ENCODE measurements around the gene IL1RAPL2.

IL1RAPL2 gene

GRCh38 chrX:104749951-104750610 is 184.1 kb downstream of the IL1RAPL2 start:
- Histone ChIP-seq H3K9ac (ENCODE audit: low read depth, low read length) (no peak overlapping the region), H3K4me1 (ENCODE audit: control insufficient read depth, insufficient read depth, low read length) (peaks cover 4% of the 10 kb centered on the region), H3K4me3 (ENCODE audit: low read depth, low read length) (no peak overlapping the region), H3K27me3 (ENCODE audit: control insufficient read depth, insufficient read depth, low read length) (no peaks in the 10 kb centered on the region), H3K9me3 (ENCODE audit: control insufficient read depth, insufficient read depth, low read length) (no peaks in the 10 kb centered on the region), H3K36me3 (ENCODE audit: control insufficient read depth, insufficient read depth, low read length) (no peaks in the 10 kb centered on the region)

GRCh38 chrX:104762641-104763040 is 196.6 kb downstream of the IL1RAPL2 start:
- Histone ChIP-seq H3K4me1 (ENCODE audit: control insufficient read depth, insufficient read depth, low read length) (no peaks in the 10 kb centered on the region), H3K36me3 (ENCODE audit: control insufficient read depth, insufficient read depth, low read length) (no peaks in the 10 kb centered on the region), H3K9me3 (ENCODE audit: control insufficient read depth, insufficient read depth, low read length) (peaks cover 5% of the 10 kb centered on the region), H3K4me3 (ENCODE audit: low read depth, low read length) (no peak overlapping the region), H3K9ac (ENCODE audit: low read depth, low read length) (no peak overlapping the region), H3K27me3 (ENCODE audit: control insufficient read depth, insufficient read depth, low read length) (no peaks in the 10 kb centered on the region)

DNA sequence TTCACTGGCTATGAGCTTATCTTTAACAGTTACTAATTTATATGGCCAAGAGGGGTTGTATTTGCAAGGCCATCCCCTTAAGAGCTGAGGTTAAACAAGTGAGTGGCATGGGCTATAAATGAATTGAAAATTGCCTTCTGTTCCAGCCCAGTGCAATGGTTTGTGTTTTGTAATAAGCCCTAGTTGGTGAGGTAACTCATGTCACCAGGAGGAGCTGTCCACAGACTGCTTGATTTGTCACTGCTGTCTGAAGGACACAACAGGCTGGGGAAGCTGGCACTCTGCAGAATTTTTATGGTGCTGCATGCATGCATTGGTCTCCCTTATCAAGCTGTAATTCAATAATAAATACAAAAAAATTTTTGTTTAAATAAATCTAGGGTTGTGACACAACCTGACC is 223.8 kb downstream of the IL1RAPL2 start:
- Histone ChIP-seq H3K4me1 (ENCODE audit: control insufficient read depth, insufficient read depth, low read length) (no peaks in the 10 kb centered on the region), H3K9me3 (ENCODE audit: control insufficient read depth, insufficient read depth, low read length) (no peaks in the 10 kb centered on the region)

DNA sequence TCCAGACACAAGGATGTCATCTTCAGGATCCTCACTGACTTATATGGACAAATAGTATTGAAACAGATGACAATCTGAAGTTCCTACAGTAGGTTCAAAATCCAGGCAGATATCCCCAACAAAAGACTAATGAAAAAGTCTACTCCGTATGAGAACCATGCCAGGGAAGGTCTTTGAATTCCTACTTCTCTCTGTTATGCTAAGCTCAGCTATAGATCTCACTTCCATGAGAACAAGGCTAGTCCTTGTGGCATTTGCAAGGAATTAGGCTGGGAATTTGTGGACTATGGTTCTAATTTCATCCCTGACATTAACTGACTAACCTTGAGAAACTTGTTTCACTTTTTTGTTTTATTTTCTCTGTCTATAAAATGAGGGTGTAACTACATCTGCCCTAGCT is 229.8 kb downstream of the IL1RAPL2 start:
- Histone ChIP-seq H3K36me3 (ENCODE audit: control insufficient read depth, insufficient read depth, low read length) (no peaks in the 10 kb centered on the region), H3K9ac (ENCODE audit: low read depth, low read length) (no peak overlapping the region), H3K27me3 (ENCODE audit: control insufficient read depth, insufficient read depth, low read length) (no peaks in the 10 kb centered on the region), H3K9me3 (ENCODE audit: control insufficient read depth, insufficient read depth, low read length) (no peaks in the 10 kb centered on the region), H3K4me3 (ENCODE audit: low read depth, low read length) (no peak overlapping the region), H3K4me1 (ENCODE audit: control insufficient read depth, insufficient read depth, low read length) (peaks cover 15% of the 10 kb centered on the region)

More for the DNA sequence above, 223.8 kb downstream of the IL1RAPL2 start:
- Histone ChIP-seq H3K36me3 (ENCODE audit: control insufficient read depth, insufficient read depth, low read length) (no peaks in the 10 kb centered on the region), H3K4me3 (ENCODE audit: low read depth, low read length) (no peak overlapping the region), H3K27me3 (ENCODE audit: control insufficient read depth, insufficient read depth, low read length) (no peaks in the 10 kb centered on the region), H3K9ac (ENCODE audit: low read depth, low read length) (no peak overlapping the region)

DNA sequence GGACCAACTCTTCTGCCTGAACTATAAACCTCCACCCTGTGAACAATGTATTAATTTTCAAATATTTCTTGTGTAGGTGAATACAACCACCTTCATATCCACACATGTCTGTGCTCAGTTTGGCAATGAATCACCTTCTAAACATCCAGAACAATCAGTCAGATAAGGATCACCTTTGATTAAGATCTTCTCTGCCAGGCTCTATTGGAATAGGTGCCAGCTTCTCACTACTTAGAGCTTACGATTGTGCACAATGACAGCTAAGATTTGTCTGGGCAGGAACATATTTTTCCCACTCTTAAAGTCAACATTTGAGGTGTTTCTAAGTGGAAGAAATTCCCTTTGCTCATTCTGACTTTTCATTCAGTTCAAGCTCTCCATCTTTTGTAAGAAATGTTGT is 237.2 kb downstream of the IL1RAPL2 start:
- Histone ChIP-seq H3K4me3 (ENCODE audit: low read depth, low read length) (no peak overlapping the region), H3K27me3 (ENCODE audit: control insufficient read depth, insufficient read depth, low read length) (no peaks in the 10 kb centered on the region), H3K4me1 (ENCODE audit: control insufficient read depth, insufficient read depth, low read length) (no peaks in the 10 kb centered on the region), H3K9ac (ENCODE audit: low read depth, low read length) (no peak overlapping the region), H3K9me3 (ENCODE audit: control insufficient read depth, insufficient read depth, low read length) (no peaks in the 10 kb centered on the region), H3K36me3 (ENCODE audit: control insufficient read depth, insufficient read depth, low read length) (no peaks in the 10 kb centered on the region)

DNA sequence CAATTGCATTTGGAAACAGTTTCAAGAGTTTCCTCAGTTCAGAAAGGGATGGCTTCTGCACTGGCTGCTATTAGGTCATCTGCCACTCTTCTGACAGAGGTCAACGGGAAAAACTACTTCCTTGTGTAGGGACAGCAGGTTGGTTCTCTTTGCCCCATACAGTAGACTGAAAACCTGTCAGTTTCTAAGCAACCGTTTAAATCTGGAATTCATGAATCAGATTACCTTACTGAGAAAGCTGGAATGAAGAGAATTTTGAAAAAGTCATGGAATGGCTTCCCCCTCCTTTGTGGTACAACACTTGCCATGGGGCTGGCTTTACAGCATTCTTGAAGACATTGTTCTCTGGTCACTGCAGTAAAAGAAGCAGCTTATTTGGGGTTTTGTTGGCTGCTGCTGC is 240.3 kb downstream of the IL1RAPL2 start:
- Histone ChIP-seq H3K9ac (ENCODE audit: low read depth, low read length) (no peak overlapping the region), H3K36me3 (ENCODE audit: control insufficient read depth, insufficient read depth, low read length) (no peaks in the 10 kb centered on the region), H3K4me1 (ENCODE audit: control insufficient read depth, insufficient read depth, low read length) (no peaks in the 10 kb centered on the region)

DNA sequence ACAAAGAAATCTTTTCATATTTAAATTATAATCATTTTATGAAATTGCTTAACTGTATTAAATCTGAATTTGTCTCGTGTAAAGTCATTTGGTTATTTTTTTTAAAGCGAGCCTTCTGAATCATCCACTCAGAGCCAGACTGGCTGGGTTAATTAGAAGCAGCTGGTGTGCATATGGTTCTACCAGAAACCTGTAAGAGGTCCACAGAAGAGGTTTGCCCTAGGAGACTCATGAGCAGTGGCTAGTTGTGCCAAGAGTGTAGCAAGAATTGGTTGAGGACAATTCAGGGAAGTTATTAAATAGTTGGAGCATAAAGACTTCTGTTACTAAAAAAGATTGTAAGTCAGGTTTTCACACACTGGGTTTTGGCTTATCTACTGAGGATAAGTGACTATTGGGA is 267.4 kb downstream of the IL1RAPL2 start:
- Histone ChIP-seq H3K4me1 (ENCODE audit: control insufficient read depth, insufficient read depth, low read length) (no peaks in the 10 kb centered on the region), H3K27me3 (ENCODE audit: control insufficient read depth, insufficient read depth, low read length) (no peaks in the 10 kb centered on the region), H3K4me3 (ENCODE audit: low read depth, low read length) (no peak overlapping the region), H3K9ac (ENCODE audit: low read depth, low read length) (no peak overlapping the region), H3K9me3 (ENCODE audit: control insufficient read depth, insufficient read depth, low read length) (no peaks in the 10 kb centered on the region), H3K36me3 (ENCODE audit: control insufficient read depth, insufficient read depth, low read length) (no peaks in the 10 kb centered on the region)

More for the DNA sequence above, 240.3 kb downstream of the IL1RAPL2 start:
- Histone ChIP-seq H3K9me3 (ENCODE audit: control insufficient read depth, insufficient read depth, low read length) (no peaks in the 10 kb centered on the region), H3K27me3 (ENCODE audit: control insufficient read depth, insufficient read depth, low read length) (no peaks in the 10 kb centered on the region), H3K4me3 (ENCODE audit: low read depth, low read length) (no peak overlapping the region)

GRCh38 chrX:104842646-104843045 is 276.6 kb downstream of the IL1RAPL2 start:
- Histone ChIP-seq H3K9me3 (ENCODE audit: control insufficient read depth, insufficient read depth, low read length) (no peaks in the 10 kb centered on the region), H3K4me1 (ENCODE audit: control insufficient read depth, insufficient read depth, low read length) (no peaks in the 10 kb centered on the region), H3K27me3 (ENCODE audit: control insufficient read depth, insufficient read depth, low read length) (no peaks in the 10 kb centered on the region), H3K9ac (ENCODE audit: low read depth, low read length) (no peak overlapping the region), H3K4me3 (ENCODE audit: low read depth, low read length) (no peak overlapping the region), H3K36me3 (ENCODE audit: control insufficient read depth, insufficient read depth, low read length) (no peaks in the 10 kb centered on the region)

DNA sequence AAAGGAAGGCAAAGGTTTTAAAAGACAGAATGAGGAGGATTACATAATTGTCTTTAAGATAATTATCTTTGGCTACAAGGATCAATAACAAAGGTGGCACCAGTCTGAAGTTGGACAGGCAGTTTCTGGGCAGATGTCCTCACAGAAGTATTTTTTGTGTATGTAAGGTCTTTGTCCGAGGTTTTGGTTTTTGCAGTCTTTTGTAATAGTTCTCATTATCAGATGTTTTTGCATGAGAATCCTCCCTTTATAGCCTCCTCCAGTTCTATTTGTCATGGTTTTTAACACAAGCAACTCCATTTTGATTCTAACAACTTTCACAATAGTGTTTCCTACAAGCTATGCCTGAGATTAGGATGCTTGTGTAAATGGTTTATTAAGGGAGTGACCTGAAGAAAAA is 286.2 kb downstream of the IL1RAPL2 start:
- no peaks in the 10 kb centered on the region for H3K9me3 ChIP-seq (ENCODE audit: control insufficient read depth, insufficient read depth, low read length)
- H3K27me3 ChIP-seq (ENCODE audit: control insufficient read depth, insufficient read depth, low read length): no peaks in the 10 kb centered on the region
- no peak overlapping the region for H3K4me3 ChIP-seq (ENCODE audit: low read depth, low read length)
- no peaks in the 10 kb centered on the region for H3K36me3 ChIP-seq (ENCODE audit: control insufficient read depth, insufficient read depth, low read length)
- H3K9ac ChIP-seq (ENCODE audit: low read depth, low read length): no peak overlapping the region
- H3K4me1 ChIP-seq (ENCODE audit: control insufficient read depth, insufficient read depth, low read length): peaks cover 13% of the 10 kb centered on the region

- H3K27me3 ChIP-seq (ENCODE audit: control insufficient read depth, insufficient read depth, low read length): no peaks in the 10 kb centered on the region
- H3K9me3 ChIP-seq (ENCODE audit: control insufficient read depth, insufficient read depth, low read length): no peaks in the 10 kb centered on the region
- H3K36me3 ChIP-seq (ENCODE audit: control insufficient read depth, insufficient read depth, low read length): no peaks in the 10 kb centered on the region
- H3K4me3 ChIP-seq (ENCODE audit: low read depth, low read length): no peak overlapping the region
- H3K9ac ChIP-seq (ENCODE audit: low read depth, low read length): no peak overlapping the region
- H3K4me1 ChIP-seq (ENCODE audit: control insufficient read depth, insufficient read depth, low read length): peaks cover 13% of the 10 kb centered on the region
These were observed 288.2 kb downstream of the IL1RAPL2 start for GRCh38 chrX:104854188-104854587.

DNA sequence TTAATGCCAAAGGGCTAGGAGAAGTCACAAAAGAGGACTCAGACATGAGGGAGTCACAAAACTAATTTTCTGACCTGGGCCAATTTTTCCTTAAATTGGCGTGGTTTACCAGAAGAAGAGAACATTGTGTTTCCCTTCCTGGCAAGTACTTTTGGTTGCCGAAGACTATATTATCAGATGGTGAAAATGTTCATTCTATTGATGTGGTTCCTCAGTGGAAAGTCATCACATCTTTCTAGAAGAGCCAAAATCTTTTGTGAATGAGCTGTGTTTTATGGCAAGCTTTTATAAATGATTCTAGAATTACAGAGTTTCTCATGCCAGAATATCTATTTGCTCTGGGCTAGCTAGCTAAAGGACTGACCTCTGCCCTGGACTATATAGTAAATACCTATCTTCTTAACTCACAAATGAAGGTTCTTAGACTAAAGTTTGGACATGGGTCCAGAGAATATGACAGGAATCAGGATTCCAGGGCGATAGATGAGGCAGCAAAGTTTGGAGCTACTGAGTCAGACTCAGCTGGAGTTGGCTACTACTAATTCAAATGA is 288.9 kb downstream of the IL1RAPL2 start:
- no peaks in the 10 kb centered on the region for H3K36me3 ChIP-seq (ENCODE audit: control insufficient read depth, insufficient read depth, low read length)
- H3K9me3 ChIP-seq (ENCODE audit: control insufficient read depth, insufficient read depth, low read length): no peaks in the 10 kb centered on the region
- H3K9ac ChIP-seq (ENCODE audit: low read depth, low read length): no peak overlapping the region
- H3K4me1 ChIP-seq (ENCODE audit: control insufficient read depth, insufficient read depth, low read length): peaks cover 13% of the 10 kb centered on the region
- H3K27me3 ChIP-seq (ENCODE audit: control insufficient read depth, insufficient read depth, low read length): no peaks in the 10 kb centered on the region
- no peak overlapping the region for H3K4me3 ChIP-seq (ENCODE audit: low read depth, low read length)

- Histone ChIP-seq H3K4me1 (ENCODE audit: control insufficient read depth, insufficient read depth, low read length) (no peaks in the 10 kb centered on the region), H3K4me3 (ENCODE audit: low read depth, low read length) (no peak overlapping the region), H3K9me3 (ENCODE audit: control insufficient read depth, insufficient read depth, low read length) (no peaks in the 10 kb centered on the region), H3K9ac (ENCODE audit: low read depth, low read length) (no peak overlapping the region), H3K36me3 (ENCODE audit: control insufficient read depth, insufficient read depth, low read length) (no peaks in the 10 kb centered on the region), H3K27me3 (ENCODE audit: control insufficient read depth, insufficient read depth, low read length) (no peaks in the 10 kb centered on the region)
These were observed 297.5 kb downstream of the IL1RAPL2 start for GRCh38 chrX:104863466-104863865.
